RWPE2 (cell line): Measurements from ENCODE around the gene LARGE1.

ENCODE experiments used
- ATAC-seq: fragments of 200-7000 bp; cut with Tn5 transposase; 3 replicates; pipeline ENCODE4 v1.9.1; 2021; ENCODE audit warnings: low read depth
- DNase-seq: peaks from one replicate; pipeline ENCODE4 v3.0.0-alpha.2; 2020; ENCODE audit warnings: low spot score
- H3K27ac ChIP-seq: fragments of 450-650 bp; 2 replicates; pipeline ENCODE4 v1.5.1; 2017; ENCODE audit warnings: mild to moderate bottlenecking; ENCODE audit not compliant: poor library complexity, severe bottlenecking
- H3K27me3 ChIP-seq: fragments of 250-450 bp; sonication (Bioruptor Pico); 2 replicates; pipeline ENCODE4 v1.5.1; 2021; ENCODE audit warnings: mild to moderate bottlenecking, moderate library complexity; ENCODE audit not compliant: insufficient read depth, poor library complexity, severe bottlenecking
- H3K36me3 ChIP-seq: fragments of 250-450 bp; sonication (Bioruptor Pico); 2 replicates; pipeline ENCODE4 v1.5.1; 2020; ENCODE audit warnings: low read depth, mild to moderate bottlenecking, moderate library complexity
- H3K4me1 ChIP-seq: fragments of 250-450 bp; sonication (Bioruptor Pico); 2 replicates; pipeline ENCODE4 v1.5.1; 2021; ENCODE audit warnings: mild to moderate bottlenecking, moderate library complexity; ENCODE audit not compliant: insufficient read depth, poor library complexity, severe bottlenecking
- H3K4me3 ChIP-seq: fragments of 250-450 bp; sonication (Bioruptor Pico); 2 replicates; pipeline ENCODE4 v1.5.1; 2021; ENCODE audit warnings: mild to moderate bottlenecking, moderate library complexity; ENCODE audit not compliant: severe bottlenecking
- H3K9me3 ChIP-seq: fragments of 250-450 bp; sonication (Bioruptor Pico); 2 replicates; pipeline ENCODE4 v1.5.1; 2021; ENCODE audit warnings: mild to moderate bottlenecking, moderate library complexity; ENCODE audit not compliant: severe bottlenecking
- TF ChIP-seq, protein P1 (sequence below): fragments of 450-650 bp; IDR thresholded peaks from one replicate; pipeline ENCODE4 v1.5.1; 2017; ENCODE audit warnings: mild to moderate bottlenecking, moderate library complexity; ENCODE audit not compliant: poor library complexity, severe bottlenecking

LARGE1 gene

DNA sequence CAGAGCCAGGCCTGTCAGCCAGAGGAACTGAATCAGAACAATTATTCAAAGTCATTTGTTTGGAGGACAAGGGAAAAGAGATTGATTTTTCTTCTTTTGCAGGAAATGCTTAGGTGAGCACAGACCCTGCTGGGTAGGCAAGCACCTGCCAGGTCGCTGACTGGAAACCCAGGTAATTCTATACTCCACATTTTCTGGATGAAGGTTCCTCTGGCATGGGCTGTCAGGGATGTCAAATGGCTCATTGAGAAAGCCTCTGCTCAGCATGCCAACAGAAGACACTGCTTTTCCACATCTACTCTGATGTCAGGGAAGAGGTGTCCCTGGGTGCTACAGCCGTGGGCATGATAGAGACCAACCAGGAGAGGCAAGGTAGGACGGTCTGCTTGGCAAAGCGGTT, 695.4 kb downstream of the LARGE1 start:
- DNase-seq: no peak
- Histone ChIP-seq H3K27ac (no peak overlapping the region), H3K4me1 (no peaks in the 10 kb centered on the region), H3K4me3 (no peak overlapping the region), H3K9me3 (peaks cover 4% of the 10 kb centered on the region), H3K36me3 (no peaks in the 10 kb centered on the region), H3K27me3 (no peaks in the 10 kb centered on the region)
- ATAC-seq: no peak
- TF ChIP-seq, protein P1, sequence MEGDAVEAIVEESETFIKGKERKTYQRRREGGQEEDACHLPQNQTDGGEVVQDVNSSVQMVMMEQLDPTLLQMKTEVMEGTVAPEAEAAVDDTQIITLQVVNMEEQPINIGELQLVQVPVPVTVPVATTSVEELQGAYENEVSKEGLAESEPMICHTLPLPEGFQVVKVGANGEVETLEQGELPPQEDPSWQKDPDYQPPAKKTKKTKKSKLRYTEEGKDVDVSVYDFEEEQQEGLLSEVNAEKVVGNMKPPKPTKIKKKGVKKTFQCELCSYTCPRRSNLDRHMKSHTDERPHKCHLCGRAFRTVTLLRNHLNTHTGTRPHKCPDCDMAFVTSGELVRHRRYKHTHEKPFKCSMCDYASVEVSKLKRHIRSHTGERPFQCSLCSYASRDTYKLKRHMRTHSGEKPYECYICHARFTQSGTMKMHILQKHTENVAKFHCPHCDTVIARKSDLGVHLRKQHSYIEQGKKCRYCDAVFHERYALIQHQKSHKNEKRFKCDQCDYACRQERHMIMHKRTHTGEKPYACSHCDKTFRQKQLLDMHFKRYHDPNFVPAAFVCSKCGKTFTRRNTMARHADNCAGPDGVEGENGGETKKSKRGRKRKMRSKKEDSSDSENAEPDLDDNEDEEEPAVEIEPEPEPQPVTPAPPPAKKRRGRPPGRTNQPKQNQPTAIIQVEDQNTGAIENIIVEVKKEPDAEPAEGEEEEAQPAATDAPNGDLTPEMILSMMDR: no peak
